ENCODE results near the gene PACS2.

- TF ChIP-seq CTCF (IDR thresholded peaks at IDR 0.05) (no peak), ATF1 (CRISPR knock-in tag; IDR thresholded peaks at IDR 0.05) (no peak), ATF3 (CRISPR knock-in tag; conservative IDR thresholded peaks at IDR 0.05) (no peak), HMGA2 (CRISPR knock-in tag; IDR thresholded peaks at IDR 0.05) (no peak), STAT6 (CRISPR knock-in tag; conservative IDR thresholded peaks at IDR 0.05; ENCODE audit: low read depth) (no peak), SMAD3 (CRISPR knock-in tag; IDR thresholded peaks at IDR 0.05; ENCODE audit: borderline replicate concordance) (no peak), USF1 (CRISPR knock-in tag; IDR thresholded peaks at IDR 0.05) (no peak), FOXP1 (CRISPR knock-in tag; IDR thresholded peaks at IDR 0.05; ENCODE audit: borderline replicate concordance) (no peak), MAX (CRISPR knock-in tag; IDR thresholded peaks at IDR 0.05) (no peak), ELF4 (CRISPR knock-in tag; IDR thresholded peaks at IDR 0.05; ENCODE audit: low read depth) (no peak), E2F1 (CRISPR knock-in tag; IDR thresholded peaks at IDR 0.05) (no peak)
These were observed 65.4 kb downstream of the PACS2 start for GRCh38 chr14:105379946-105380345.
